ENCODE results near the gene ADAMTSL3. TPM values are rescaled to one million over a fixed set of nuclear protein-coding genes. Genes with fewer than 3 reads are reported as not detected.

ADAMTSL3 gene
- total RNA-seq, 1 experiment from 2014 or later = 0.05 TPM

DNA sequence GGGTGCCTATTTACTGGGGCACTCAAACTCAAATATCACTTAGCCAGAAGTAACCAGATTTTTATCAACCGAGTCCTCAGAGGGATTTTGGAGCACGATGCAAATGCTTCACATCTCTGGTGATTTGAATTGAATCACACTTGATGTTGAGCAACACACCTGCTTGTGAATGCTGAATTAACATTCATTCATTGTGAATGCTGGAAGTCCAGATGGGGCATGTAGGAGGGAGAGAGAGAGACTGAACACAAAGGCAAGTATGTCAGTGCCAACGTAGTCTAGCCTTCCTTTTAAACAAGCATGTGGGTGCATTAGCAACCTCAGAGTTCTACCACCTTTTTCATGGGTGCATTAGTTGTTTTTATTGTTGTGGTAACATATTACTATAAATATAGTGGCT lies 156.2 kb downstream of the ADAMTSL3 start:
- ChIA-PET CTCF (no interaction called here), POLR2A (no interaction called here), RAD21 (ENCODE audit: low non-redundant PET in 1 of 2, low total read pairs in 2 of 2, uncharacterized antibody in 2 of 2, unreplicated experiment in 2 of 2) (no interaction called here)
- Histone ChIP-seq H3K79me2 (ENCODE audit: insufficient read depth, low read length) (no peaks in the 10 kb centered on the region), H3K27ac (ENCODE audit: low read depth, low read length) (no peak overlapping the region), H3K9me3 (ENCODE audit: control insufficient read depth in 1 of 2, insufficient read depth in 1 of 2, low read depth in 1 of 2, low read length in 2 of 2) (no peaks in the 10 kb centered on the region), H3K4me2 (ENCODE audit: low read length) (no peak overlapping the region), H3K27me3 (ENCODE audit: insufficient read depth, low read length) (peaks cover 19% of the 10 kb centered on the region; the same call in 1 of the 2 replicates), H3K9ac (ENCODE audit: low read length) (no peak overlapping the region), H2AFZ (ENCODE audit: low read depth, low read length, poor library complexity, severe bottlenecking) (no peak overlapping the region), H3K4me3 (replicated peaks in 1 of 2; ENCODE audit: low read depth in 1 of 2, low read length in 2 of 2) (no peak overlapping the region), H4K20me1 (ENCODE audit: insufficient read depth) (no peaks in the 10 kb centered on the region), H3K4me1 (ENCODE audit: control insufficient read depth in 1 of 2, insufficient read depth in 2 of 2, low read length in 2 of 2) (0 out of 4 replicates have a peak, but pooled peaks cover 0 to 2% of the 10 kb centered on the region in 2 experiments), H3K9me2 (ENCODE audit: insufficient read depth) (no peaks in the 10 kb centered on the region), H3K36me3 (ENCODE audit: control insufficient read depth in 1 of 2, insufficient read depth in 2 of 2, low read length in 2 of 2) (no peaks in the 10 kb centered on the region)
- DNase-seq (ENCODE audit: low read depth, low spot score) = no peak
- TF ChIP-seq REST (IDR thresholded peaks at IDR 0.05; ENCODE audit: low read depth) (no peak), SRF (IDR thresholded peaks at IDR 0.05; ENCODE audit: low read depth) (no peak), EZH2phosphoT487 (IDR thresholded peaks at IDR 0.05; ENCODE audit: borderline replicate concordance) (no peak), RAD21 (IDR thresholded peaks at IDR 0.05; ENCODE audit: low read depth) (no peak)
- intact Hi-C loops (cut with micrococcal nuclease) = no loop called here
- no peak for ATAC-seq
- no TSS peak for BruUV-seq (replicated peaks)

- H3K36me3 ChIP-seq (ENCODE audit: control insufficient read depth in 1 of 2, insufficient read depth in 2 of 2, low read length in 2 of 2) = no peaks in the 10 kb centered on the region
- no peak overlapping the region for H3K4me3 ChIP-seq (replicated peaks in 1 of 2; ENCODE audit: low read depth in 1 of 2, low read length in 2 of 2)
- H2AFZ ChIP-seq (ENCODE audit: low read depth, low read length, poor library complexity, severe bottlenecking) = no peak overlapping the region
- H3K9me2 ChIP-seq (ENCODE audit: insufficient read depth) = no peaks in the 10 kb centered on the region
- TF ChIP-seq FOSL1 (IDR thresholded peaks at IDR 0.05; ENCODE audit: low read depth) = no peak
- TF ChIP-seq CEBPB (IDR thresholded peaks at IDR 0.05; ENCODE audit: low read depth) = no peak
- no peak for TF ChIP-seq JUND (IDR thresholded peaks at IDR 0.05)
- peaks cover 20% of the 10 kb centered on the region; the same call in 1 of the 2 replicates for H3K27me3 ChIP-seq (ENCODE audit: insufficient read depth, low read length)
- ChIA-PET CTCF (no interaction called here), POLR2A (no interaction called here), RAD21 (ENCODE audit: low non-redundant PET in 1 of 2, low total read pairs in 2 of 2, uncharacterized antibody in 2 of 2, unreplicated experiment in 2 of 2) (no interaction called here)
- H3K4me1 ChIP-seq (ENCODE audit: control insufficient read depth in 1 of 2, insufficient read depth in 2 of 2, low read length in 2 of 2) = 0 out of 4 replicates have a peak, but pooled peaks cover 0 to 2% of the 10 kb centered on the region in 2 experiments
- H4K20me1 ChIP-seq (ENCODE audit: insufficient read depth) = no peaks in the 10 kb centered on the region
- ATAC-seq = no peak
- H3K27ac ChIP-seq (ENCODE audit: low read depth, low read length) = no peak overlapping the region
- no peak overlapping the region for H3K9ac ChIP-seq (ENCODE audit: low read length)
- H3K79me2 ChIP-seq (ENCODE audit: insufficient read depth, low read length) = no peaks in the 10 kb centered on the region
- no TSS peak for BruUV-seq (replicated peaks)
- DNase-seq (ENCODE audit: low read depth, low spot score) = no peak
- H3K4me2 ChIP-seq (ENCODE audit: low read length) = no peak overlapping the region
- intact Hi-C loops (cut with micrococcal nuclease) = no loop called here
- H3K9me3 ChIP-seq (ENCODE audit: control insufficient read depth in 1 of 2, insufficient read depth in 1 of 2, low read depth in 1 of 2, low read length in 2 of 2) = no peaks in the 10 kb centered on the region
Observed at GRCh38 chr15:83813682-83814081, 159.8 kb downstream of the ADAMTSL3 start.

All from HCT116 (cell line).